GM19099 (cell line): ENCODE data around the gene TNFAIP2.

Experiments
- POLR2A ChIP-seq: IDR thresholded peaks from 3 replicates; pipeline ENCODE4 v1.6.1; 2011; ENCODE audit warnings: low read depth; ENCODE audit not compliant: insufficient read length; ENCODE audit errors: extremely low read depth

The TNFAIP2 gene

GRCh38 chr14:103141117-103141796, 18.0 kb downstream of the TNFAIP2 start:
- TF ChIP-seq POLR2A: no peak

GRCh38 chr14:103142026-103142425, 18.8 kb downstream of the TNFAIP2 start:
- no peak for TF ChIP-seq POLR2A

GRCh38 chr14:103142721-103143302, 19.6 kb downstream of the TNFAIP2 start:
- no peak for TF ChIP-seq POLR2A

- no peak for TF ChIP-seq POLR2A
Measured at GRCh38 chr14:103143506-103143905, 20.2 kb downstream of the TNFAIP2 start.

GRCh38 chr14:103144085-103144484, 20.8 kb downstream of the TNFAIP2 start:
- TF ChIP-seq POLR2A: no peak

DNA sequence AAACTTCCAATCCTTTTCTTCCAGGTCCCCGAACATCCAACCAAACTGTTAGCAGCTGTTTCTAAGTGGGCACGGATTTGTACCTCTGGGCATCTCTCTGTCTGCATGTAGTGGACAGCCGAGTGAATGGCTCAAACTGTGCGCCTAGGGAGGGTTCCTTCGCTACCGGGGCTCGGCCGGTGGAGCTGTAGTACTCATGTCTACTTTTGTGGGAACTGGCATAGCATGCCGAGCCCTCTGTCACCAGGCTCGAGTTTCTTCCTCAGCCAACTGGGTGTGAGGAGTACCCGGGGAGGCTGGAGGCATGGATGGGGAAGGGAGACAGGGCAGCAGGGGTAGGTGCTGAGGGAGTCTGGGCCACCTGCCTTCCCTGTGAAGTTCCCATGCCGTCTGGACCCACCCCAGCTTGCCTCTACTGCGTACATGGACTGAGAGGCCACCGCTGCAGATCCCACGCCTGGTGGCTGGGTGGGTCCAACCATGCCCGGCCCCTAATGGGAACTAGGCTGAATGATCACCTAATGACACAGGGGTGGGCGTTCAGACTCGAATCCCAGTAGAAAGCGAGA, 23.0 kb downstream of the TNFAIP2 start:
- TF ChIP-seq POLR2A: no peak

DNA sequence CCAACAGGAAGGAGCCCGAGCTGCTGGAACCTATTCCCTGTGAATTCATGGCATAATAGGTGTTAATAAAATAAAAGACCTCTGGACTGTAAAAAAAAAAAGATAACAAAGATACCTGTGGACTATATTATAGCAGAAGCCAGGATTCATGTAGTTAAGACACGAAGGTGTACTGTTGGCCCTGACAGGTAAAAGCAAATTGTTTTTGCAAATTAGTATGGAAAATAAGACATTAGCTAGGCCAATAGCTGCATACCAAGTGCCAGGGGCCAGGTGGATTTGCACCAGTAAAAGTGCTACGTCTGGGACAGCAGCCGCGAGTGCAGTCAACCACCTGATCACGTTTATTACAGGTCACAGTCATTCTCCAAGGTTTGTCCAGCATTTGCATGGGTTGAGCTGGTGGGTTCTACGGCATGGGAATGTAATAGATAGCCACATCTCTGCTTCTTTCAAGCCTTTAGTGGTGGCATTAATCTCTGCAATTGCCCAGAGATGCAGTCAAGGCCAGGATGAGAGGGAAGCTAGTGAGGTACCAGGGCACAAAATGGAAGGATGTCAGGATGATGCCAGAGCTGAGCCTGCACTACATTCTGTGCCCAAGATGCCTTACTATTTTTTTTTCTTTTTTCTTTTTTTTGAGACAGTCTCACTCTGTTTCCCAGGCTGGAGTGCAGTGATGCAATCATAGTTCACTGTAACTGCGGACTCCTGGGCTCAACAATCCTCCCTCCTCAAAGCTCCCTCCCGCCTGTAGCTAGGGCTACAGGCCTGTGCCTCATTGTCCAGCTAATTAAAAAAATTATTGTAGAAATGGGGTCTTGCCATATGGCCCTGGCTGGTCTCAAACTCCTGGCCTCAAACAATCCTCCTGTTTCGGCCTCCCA, 26.3 kb downstream of the TNFAIP2 start:
- no peak for TF ChIP-seq POLR2A

GRCh38 chr14:103151270-103151945, 28.1 kb downstream of the TNFAIP2 start:
- no peak for TF ChIP-seq POLR2A

GRCh38 chr14:103155010-103155409, 31.7 kb downstream of the TNFAIP2 start:
- TF ChIP-seq POLR2A: no peak

DNA sequence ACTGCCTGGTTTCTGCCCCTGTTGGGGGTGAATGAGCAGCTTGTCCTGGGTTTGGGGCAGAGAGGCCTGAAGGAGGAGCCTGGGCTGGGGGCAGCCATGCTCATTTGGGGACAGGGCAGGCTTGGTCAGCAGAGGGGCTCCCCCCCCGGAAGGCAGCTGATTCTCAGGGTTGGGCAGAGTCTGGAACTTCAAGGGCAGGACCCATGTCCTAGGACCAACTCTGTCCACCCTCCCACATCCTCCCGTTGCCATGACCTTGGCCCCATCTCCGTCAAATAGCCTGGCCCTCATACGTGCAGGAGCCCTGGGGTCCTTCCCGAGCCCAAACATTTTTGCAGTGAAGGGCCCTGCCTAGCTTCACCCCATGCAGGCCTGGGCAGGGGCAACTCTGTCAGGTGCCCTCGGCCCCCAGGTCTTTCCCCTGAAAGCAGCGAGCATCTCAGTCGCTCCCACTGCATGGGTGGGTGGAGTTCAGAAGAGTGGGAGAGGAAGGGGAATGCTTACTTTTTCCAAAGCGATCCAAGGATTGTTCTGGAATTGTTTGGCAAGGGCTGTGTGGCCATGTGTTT, 32.6 kb downstream of the TNFAIP2 start:
- TF ChIP-seq POLR2A: no peak

GRCh38 chr14:103156651-103157378, 33.6 kb downstream of the TNFAIP2 start:
- TF ChIP-seq POLR2A: no peak

- TF ChIP-seq POLR2A: no peak
Measured at GRCh38 chr14:103157969-103158368, 34.7 kb downstream of the TNFAIP2 start.

- TF ChIP-seq POLR2A: no peak
Measured at GRCh38 chr14:103158688-103159087, 35.4 kb downstream of the TNFAIP2 start.

- TF ChIP-seq POLR2A: no peak
Measured at GRCh38 chr14:103160321-103161053, 37.2 kb downstream of the TNFAIP2 start.

DNA sequence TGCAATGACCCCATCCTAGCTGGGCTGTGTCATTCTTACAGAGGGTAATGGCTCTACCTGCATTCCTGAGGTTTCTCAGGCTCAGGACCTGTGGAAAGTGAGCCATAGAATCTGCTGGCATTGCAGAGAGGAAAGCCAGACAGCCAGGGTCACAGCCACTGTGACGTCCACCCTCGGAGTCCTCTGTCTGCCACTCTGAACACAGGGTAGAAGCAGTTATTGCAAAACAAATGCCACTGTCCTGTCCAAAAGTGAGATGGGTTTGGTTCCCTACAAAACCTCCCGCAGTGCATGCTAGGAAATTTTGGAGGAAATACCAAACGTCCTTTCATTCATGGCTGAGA, 37.8 kb downstream of the TNFAIP2 start:
- no peak for TF ChIP-seq POLR2A
